KMS-11 (cell line): ENCODE data around the gene CDH16.

Experiments used
- H2AFZ ChIP-seq: fragments of 200-600 bp; sonication (generic); 2 replicates; pipeline ENCODE4 v1.6.1; 2016; ENCODE audit warnings: antibody characterized with exemption, mixed run types, low read depth
- H3K27ac ChIP-seq: fragments of 200-600 bp; sonication (generic); 2 replicates; pipeline ENCODE4 v1.6.1; 2016; ENCODE audit warnings: mild to moderate bottlenecking, mixed run types
- H3K27me3 ChIP-seq: fragments of 200-600 bp; sonication (generic); 2 replicates; pipeline ENCODE4 v1.6.1; 2017; ENCODE audit warnings: mild to moderate bottlenecking, low read depth, mixed run types, moderate library complexity; ENCODE audit not compliant: insufficient read depth
- H3K36me3 ChIP-seq: fragments of 200-600 bp; sonication (generic); 2 replicates; pipeline ENCODE4 v1.6.1; 2017; ENCODE audit warnings: mild to moderate bottlenecking, mixed run types; ENCODE audit not compliant: insufficient read depth
- H3K4me1 ChIP-seq: fragments of 200-600 bp; sonication (generic); 2 replicates; pipeline ENCODE4 v1.6.1; 2016; ENCODE audit warnings: mild to moderate bottlenecking, low read depth, mixed run types; ENCODE audit not compliant: poor library complexity, severe bottlenecking
- H3K4me2 ChIP-seq: fragments of 200-600 bp; sonication (generic); 2 replicates; pipeline ENCODE4 v1.7.0; 2016; ENCODE audit warnings: mild to moderate bottlenecking, mixed run types
- H3K4me3 ChIP-seq: fragments of 200-600 bp; sonication (generic); IDR thresholded peaks from 2 replicates; pipeline ENCODE4 v1.6.1; 2017; ENCODE audit warnings: low read depth, low read length, mixed read lengths; ENCODE audit not compliant: insufficient read depth
- H3K79me2 ChIP-seq: fragments of 200-600 bp; sonication (generic); 2 replicates; pipeline ENCODE4 v1.6.1; 2016; ENCODE audit warnings: low read depth, mixed run types; ENCODE audit not compliant: insufficient read depth
- H3K9ac ChIP-seq: fragments of 200-600 bp; sonication (generic); 2 replicates; pipeline ENCODE4 v1.6.1; 2016; ENCODE audit warnings: mild to moderate bottlenecking, mixed run types
- H4K20me1 ChIP-seq: fragments of 200-600 bp; sonication (generic); 2 replicates; pipeline ENCODE4 v1.6.1; 2016; ENCODE audit warnings: mild to moderate bottlenecking, mixed run types; ENCODE audit not compliant: insufficient read depth
- CTCF ChIP-seq: fragments of 200-600 bp; sonication (generic); conservative IDR thresholded peaks from 2 replicates; pipeline ENCODE4 v1.6.1; 2017; ENCODE audit warnings: low read depth, mild to moderate bottlenecking, antibody characterized with exemption, low read length, moderate library complexity, mixed read lengths

Gene CDH16

GRCh38 chr16:66859397-66860068 lies 59.2 kb downstream of the CDH16 start:
- Histone ChIP-seq H3K9ac (no peak overlapping the region), H3K27ac (no peak overlapping the region), H3K4me2 (no peak overlapping the region)

GRCh38 chr16:66858740-66859396 lies 59.8 kb downstream of the CDH16 start:
- H3K4me2 ChIP-seq: no peak overlapping the region
- no peak overlapping the region for H3K27ac ChIP-seq
- H3K9ac ChIP-seq: no peak overlapping the region
- peaks cover 5% of the 10 kb centered on the region for H3K4me1 ChIP-seq
- TF ChIP-seq CTCF: no peak
- no peaks in the 10 kb centered on the region for H3K36me3 ChIP-seq
- no peak overlapping the region for H3K4me3 ChIP-seq
- H2AFZ ChIP-seq: no peak overlapping the region
- no peaks in the 10 kb centered on the region for H3K27me3 ChIP-seq
- no peaks in the 10 kb centered on the region for H3K79me2 ChIP-seq
- H4K20me1 ChIP-seq: no peaks in the 10 kb centered on the region

More at GRCh38 chr16:66859397-66860068, 59.2 kb downstream of the CDH16 start:
- no peaks in the 10 kb centered on the region for H4K20me1 ChIP-seq
- H3K79me2 ChIP-seq: no peaks in the 10 kb centered on the region
- no peak overlapping the region for H2AFZ ChIP-seq
- peaks cover 5% of the 10 kb centered on the region for H3K4me1 ChIP-seq
- H3K4me3 ChIP-seq: no peak overlapping the region
- no peak for TF ChIP-seq CTCF
- H3K27me3 ChIP-seq: no peaks in the 10 kb centered on the region
- no peaks in the 10 kb centered on the region for H3K36me3 ChIP-seq
